ENCODE data around the gene SATL1. TPM values are rescaled to one million over a fixed set of nuclear protein-coding genes. Genes with fewer than 3 reads are reported as not detected.
"Not testable (repeated sequence)": the region's sequence is repeated elsewhere in the genome, so short reads cannot be mapped to it uniquely, and the experiment has no call there.

The SATL1 gene
- total RNA-seq, 3 donors from 2014 or later = 0.15 TPM; not detected in 2

DNA sequence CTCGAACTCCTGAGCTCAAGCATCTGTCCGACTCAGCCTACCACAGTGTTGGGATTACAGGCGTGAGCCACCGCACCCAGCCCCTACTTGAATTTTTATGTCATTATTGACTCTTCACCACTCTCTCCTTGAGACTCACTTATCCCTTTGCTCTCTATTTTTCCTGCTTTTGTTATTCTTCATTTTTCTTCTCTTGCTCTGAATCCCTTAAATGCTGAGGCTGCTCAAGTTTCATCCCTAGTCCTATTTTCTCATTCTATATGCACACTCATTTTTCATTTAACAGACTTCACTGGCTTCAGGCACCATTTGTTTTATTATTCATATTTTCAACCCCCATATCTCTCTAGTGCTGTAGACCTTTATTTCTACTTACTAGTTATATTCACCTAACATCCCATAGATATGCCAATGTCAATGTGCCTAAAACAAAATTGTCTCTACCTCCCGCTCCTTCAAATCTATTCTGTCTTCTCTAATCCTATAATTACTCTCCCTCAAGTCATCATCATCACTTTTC, 154.2 kb downstream of the SATL1 start:
- TF ChIP-seq POLR2A (IDR thresholded peaks at IDR 0.05) = no peak
- no peak for TF ChIP-seq POLR2AphosphoS5 (IDR thresholded peaks at IDR 0.05)
- TF ChIP-seq, protein P1, sequence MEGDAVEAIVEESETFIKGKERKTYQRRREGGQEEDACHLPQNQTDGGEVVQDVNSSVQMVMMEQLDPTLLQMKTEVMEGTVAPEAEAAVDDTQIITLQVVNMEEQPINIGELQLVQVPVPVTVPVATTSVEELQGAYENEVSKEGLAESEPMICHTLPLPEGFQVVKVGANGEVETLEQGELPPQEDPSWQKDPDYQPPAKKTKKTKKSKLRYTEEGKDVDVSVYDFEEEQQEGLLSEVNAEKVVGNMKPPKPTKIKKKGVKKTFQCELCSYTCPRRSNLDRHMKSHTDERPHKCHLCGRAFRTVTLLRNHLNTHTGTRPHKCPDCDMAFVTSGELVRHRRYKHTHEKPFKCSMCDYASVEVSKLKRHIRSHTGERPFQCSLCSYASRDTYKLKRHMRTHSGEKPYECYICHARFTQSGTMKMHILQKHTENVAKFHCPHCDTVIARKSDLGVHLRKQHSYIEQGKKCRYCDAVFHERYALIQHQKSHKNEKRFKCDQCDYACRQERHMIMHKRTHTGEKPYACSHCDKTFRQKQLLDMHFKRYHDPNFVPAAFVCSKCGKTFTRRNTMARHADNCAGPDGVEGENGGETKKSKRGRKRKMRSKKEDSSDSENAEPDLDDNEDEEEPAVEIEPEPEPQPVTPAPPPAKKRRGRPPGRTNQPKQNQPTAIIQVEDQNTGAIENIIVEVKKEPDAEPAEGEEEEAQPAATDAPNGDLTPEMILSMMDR (IDR thresholded peaks at IDR 0.05) = no peak

DNA sequence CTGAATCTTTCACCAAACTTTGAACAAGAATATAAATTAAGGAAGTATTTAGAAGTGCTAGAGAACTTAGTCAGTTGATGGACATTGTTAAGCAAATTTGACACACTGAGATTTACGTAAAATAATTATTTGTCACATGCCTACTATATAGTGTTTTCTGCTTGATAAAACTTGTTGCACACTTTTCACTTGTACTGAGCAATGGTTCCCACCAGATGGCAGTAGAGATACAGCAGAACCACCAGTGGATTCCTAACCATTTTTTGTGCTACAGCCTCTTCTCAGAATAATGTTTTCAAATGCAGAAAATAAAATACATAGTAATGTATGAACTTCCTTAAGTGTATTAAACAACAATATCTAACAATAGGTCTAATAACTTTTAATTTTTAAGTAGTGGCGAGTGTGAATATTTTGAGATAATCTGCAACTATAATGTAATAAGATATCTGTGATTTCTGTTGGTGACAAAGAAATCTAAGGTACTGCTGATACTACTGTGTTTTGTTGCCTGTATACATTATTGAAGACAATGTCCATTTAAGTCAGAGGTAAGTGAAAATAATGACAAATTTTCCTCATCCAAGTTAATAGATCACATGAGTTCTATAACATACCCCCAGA, 158.7 kb downstream of the SATL1 start:
- Histone ChIP-seq H3K36me3 (no peaks in the 10 kb centered on the region), H3K27me3 (peaks cover 0 to 6% of the 10 kb centered on the region in 2 donors), H3K9me3 (no peaks in the 10 kb centered on the region), H3K4me1 (no peaks in the 10 kb centered on the region), H3K4me3 (no peak overlapping the region), H3K27ac (no peak overlapping the region)
- no peak for DNase-seq (ENCODE audit: low spot score in 2 of 2)
- intact Hi-C loops (cut with DNase I; ENCODE audit: low total_unique reads) = no loop called here
- TF ChIP-seq, protein P1 (IDR thresholded peaks at IDR 0.05) = peak in 2 of 3 donors; percentile 44 to 52
- TF ChIP-seq POLR2AphosphoS5 (IDR thresholded peaks at IDR 0.05) = no peak
- no peak for TF ChIP-seq POLR2A (IDR thresholded peaks at IDR 0.05)

More for the DNA sequence above, 154.2 kb downstream of the SATL1 start:
- no peaks in the 10 kb centered on the region for H3K36me3 ChIP-seq
- intact Hi-C loops (cut with DNase I; ENCODE audit: low total_unique reads) = no loop called here
- no peaks in the 10 kb centered on the region for H3K4me1 ChIP-seq
- DNase-seq (ENCODE audit: low spot score in 2 of 2) = no peak
- no peak overlapping the region for H3K27ac ChIP-seq
- H3K27me3 ChIP-seq = peaks cover 0 to 18% of the 10 kb centered on the region in 2 donors
- no peak overlapping the region for H3K4me3 ChIP-seq
- H3K9me3 ChIP-seq = no peaks in the 10 kb centered on the region

DNA sequence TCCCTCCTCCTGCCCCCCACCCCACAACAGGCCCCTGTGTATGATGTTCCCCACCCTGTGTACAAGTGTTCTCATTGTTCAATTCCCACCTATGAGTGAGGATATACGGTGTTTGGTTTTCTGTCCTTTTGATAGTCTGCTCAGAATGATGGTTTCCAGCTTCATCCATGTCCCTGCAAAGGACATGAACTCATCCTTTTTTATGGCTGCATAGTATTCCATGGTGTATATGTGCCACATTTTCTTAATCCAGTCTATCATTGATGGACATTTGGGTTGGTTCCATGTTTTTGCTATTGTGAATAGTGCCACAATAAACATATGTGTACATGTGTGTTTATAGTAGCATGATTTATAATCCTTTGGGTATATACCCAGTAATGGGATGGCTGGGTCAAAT, 166.3 kb downstream of the SATL1 start:
- H3K9me3 ChIP-seq; H3K4me1 ChIP-seq; H3K36me3 ChIP-seq; H3K27me3 ChIP-seq; H3K4me3 ChIP-seq; DNase-seq (ENCODE audit: low spot score in 2 of 2); H3K27ac ChIP-seq: not testable (repeated sequence)
- intact Hi-C loops (cut with DNase I; ENCODE audit: low total_unique reads) = loop anchor here (5.0 kb wide), 1 partner anchor 1065 kb away; no protein-coding TSS in a partner anchor

DNA sequence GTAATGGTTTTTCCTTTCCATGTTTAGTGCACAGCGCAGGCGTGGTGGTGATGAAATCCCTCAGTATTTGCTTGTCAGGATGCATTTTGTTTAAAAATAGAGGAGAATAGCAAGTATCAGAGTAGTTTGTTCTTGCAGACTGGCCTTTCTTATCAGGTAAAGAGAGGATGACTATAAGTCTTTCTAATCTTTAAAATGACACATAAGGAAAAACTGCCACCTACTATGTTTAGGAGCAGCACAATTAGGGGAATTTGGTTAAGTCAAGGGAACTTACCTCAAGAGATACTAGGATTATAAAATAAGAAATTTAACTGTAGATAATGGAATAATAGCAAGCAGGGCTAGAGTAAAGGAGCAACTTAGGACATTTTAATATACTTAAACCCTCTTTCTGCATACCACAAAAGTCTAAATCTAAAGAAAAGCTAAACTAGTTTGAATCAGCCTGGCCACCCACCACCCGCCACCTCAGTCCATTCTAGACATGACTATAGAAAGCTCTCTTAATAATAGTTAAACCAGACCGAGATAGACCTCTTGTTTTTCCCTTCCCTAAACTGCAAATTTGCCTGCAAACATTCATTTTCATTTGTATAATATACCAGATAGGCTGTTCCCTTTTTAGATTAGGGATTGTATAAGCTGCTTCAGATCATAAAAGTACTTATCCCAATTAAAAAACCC, 177.9 kb downstream of the SATL1 start:
- Histone ChIP-seq H3K36me3 (no peaks in the 10 kb centered on the region), H3K27ac (no peak overlapping the region), H3K27me3 (peaks cover 0 to 5% of the 10 kb centered on the region in 2 donors), H3K4me3 (no peak overlapping the region), H3K4me1 (no peaks in the 10 kb centered on the region), H3K9me3 (peaks cover 0 to 10% of the 10 kb centered on the region in 2 donors)
- DNase-seq (ENCODE audit: low spot score in 2 of 2) = no peak
- intact Hi-C loops (cut with DNase I; ENCODE audit: low total_unique reads) = no loop called here
- TF ChIP-seq, protein P1 (IDR thresholded peaks at IDR 0.05) = no peak

DNA sequence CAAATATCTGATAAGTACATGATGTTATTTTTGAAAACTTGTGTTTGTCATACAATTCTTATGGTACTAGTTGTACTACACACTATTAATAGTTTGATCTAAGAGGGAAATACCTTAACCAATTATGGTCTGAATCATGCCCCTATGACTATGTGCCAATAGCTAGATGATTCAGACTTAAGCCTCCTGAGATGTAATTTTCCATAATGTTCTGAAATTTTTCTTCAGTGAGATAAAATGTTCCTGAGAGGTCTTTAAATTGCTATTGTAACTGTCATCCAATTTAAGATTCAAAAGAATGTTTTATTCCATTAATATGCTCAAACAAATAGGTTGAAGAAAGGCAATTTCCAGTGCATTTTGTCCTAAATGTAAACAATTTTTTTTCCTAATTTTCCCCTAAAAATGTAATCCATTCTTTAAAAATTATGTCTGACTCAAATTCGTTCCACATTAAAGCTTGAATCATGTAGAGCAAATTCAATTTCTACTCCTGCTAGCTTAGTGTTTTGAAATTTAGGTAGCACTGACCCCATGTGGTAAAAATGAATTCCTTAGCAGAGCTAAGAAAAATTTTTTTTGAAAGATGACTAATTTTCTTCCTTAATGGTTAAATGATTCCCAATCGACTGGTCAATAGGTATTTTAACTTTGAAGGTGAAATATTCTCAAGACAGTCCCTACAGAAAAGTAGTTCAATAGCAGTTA, 190.8 kb downstream of the SATL1 start:
- Histone ChIP-seq H3K27me3 (peaks cover 0 to 16% of the 10 kb centered on the region in 2 donors), H3K27ac (no peak overlapping the region), H3K4me1 (no peaks in the 10 kb centered on the region), H3K4me3 (no peak overlapping the region), H3K36me3 (no peaks in the 10 kb centered on the region), H3K9me3 (no peaks in the 10 kb centered on the region)
- DNase-seq (ENCODE audit: low spot score in 2 of 2) = no peak
- TF ChIP-seq POLR2AphosphoS5 (IDR thresholded peaks at IDR 0.05) = no peak
- TF ChIP-seq, protein P1 (IDR thresholded peaks at IDR 0.05) = peak in 1 of 3 donors; percentile 15
- intact Hi-C loops (cut with DNase I; ENCODE audit: low total_unique reads) = no loop called here
